Panc1 (cell line): ENCODE results near the gene SMARCA2. TPM values are rescaled to one million over a fixed set of nuclear protein-coding genes. Genes with fewer than 3 reads are reported as not detected.

ENCODE experiments used
- ATAC-seq: fragments of 200-7000 bp; cut with Tn5 transposase; 2 replicates; pipeline ENCODE4 v1.9.1; 2020; ENCODE audit warnings: mild to moderate bottlenecking, moderate library complexity
- BruUV-seq: library from RNA; stranded (reverse); fragments of 400-500 nt; replicated peaks from 2 replicates; lab custom pipeline; 2021; lab: Mats Ljungman, UMichigan
- CTCF ChIA-PET: fragments of 300-600 bp; sonication (Branson Sonifier 250); formaldehyde crosslinking; loops from one replicate; lab custom pipeline; 2022; ENCODE audit warnings: antibody characterized with exemption; lab: Charles Lee
- POLR2A ChIA-PET: fragments of 300-600 bp; sonication (Branson Sonifier 250); formaldehyde crosslinking; loops from one replicate; lab custom pipeline; 2022; ENCODE audit warnings: antibody characterized with exemption; lab: Charles Lee
- DNase-seq: peaks from one replicate; pipeline ENCODE4 v3.0.0-alpha.2; 2010; ENCODE audit warnings: low read depth, low spot score
- H3K27ac ChIP-seq: 2 replicates; pipeline ENCODE4 v1.5.1; 2011; ENCODE audit warnings: mild to moderate bottlenecking, low read length, inconsistent platforms
- H3K27me3 ChIP-seq: fragments of 200-500 bp; sonication (Bioruptor generic); 2 replicates; pipeline ENCODE4 v1.6.0; 2014; ENCODE audit warnings: low read length, inconsistent platforms; ENCODE audit not compliant: control insufficient read depth, insufficient read depth
- H3K36me3 ChIP-seq: fragments of 200-500 bp; sonication (Bioruptor generic); 2 replicates; pipeline ENCODE4 v1.5.1; 2014; ENCODE audit warnings: inconsistent platforms, mild to moderate bottlenecking, low read length, moderate library complexity; ENCODE audit not compliant: control insufficient read depth, insufficient read depth
- H3K4me1 ChIP-seq: 2 replicates; pipeline ENCODE4 v1.5.1; 2011; ENCODE audit warnings: inconsistent platforms, mild to moderate bottlenecking, low read length, moderate library complexity; ENCODE audit not compliant: control insufficient read depth, insufficient read depth
- H3K4me3 ChIP-seq, 2 experiments: 2 replicates each; pipeline ENCODE4 v1.5.1; 2011 to 2012; ENCODE audit warnings: low read depth in 2 of 2, low read length in 2 of 2, mild to moderate bottlenecking in 2 of 2, inconsistent platforms in 1 of 2, moderate library complexity in 1 of 2
- H3K9me3 ChIP-seq: fragments of 200-500 bp; sonication (Bioruptor generic); 2 replicates; pipeline ENCODE4 v1.5.1; 2014; ENCODE audit warnings: low read depth, mild to moderate bottlenecking, inconsistent platforms, low read length, moderate library complexity; ENCODE audit not compliant: control insufficient read depth, insufficient read depth
- POLR2AphosphoS5 ChIP-seq: IDR thresholded peaks from 2 replicates; pipeline ENCODE4 v1.6.1; 2012; ENCODE audit warnings: mild to moderate bottlenecking, low read depth, low read length, moderate library complexity
- SIN3A ChIP-seq: IDR thresholded peaks from 2 replicates; pipeline ENCODE4 v1.6.1; 2012; ENCODE audit warnings: low read depth, mild to moderate bottlenecking, low read length, moderate library complexity, borderline replicate concordance; ENCODE audit not compliant: insufficient read depth
- TCF7L2 ChIP-seq: IDR thresholded peaks from 2 replicates; pipeline ENCODE4 v1.6.1; 2011; ENCODE audit warnings: mild to moderate bottlenecking, low read depth, low read length, inconsistent platforms
- in situ Hi-C: cut with HindIII; loops from 2 replicates; pipeline ENCODE4 v1.10.0; 2016; ENCODE audit warnings: low sequenced_read_pairs, low pct_unique_long_range_greater_than_20kb
- intact Hi-C: fragments of 100-400 bp; cut with micrococcal nuclease; formaldehyde crosslinking; loops from one replicate; pipeline ENCODE4 v1.10.0; 2022; ENCODE audit not compliant: unreplicated experiment
- total RNA-seq: library from RNA; stranded (reverse); gene quantifications from one replicate; pipeline ENCODE4 v1.2.1, GENCODE V29; 2021; ENCODE audit not compliant: unreplicated experiment
- TF ChIP-seq, protein P1 (sequence below): fragments of 450-650 bp; IDR thresholded peaks from 2 replicates; pipeline ENCODE4 v1.5.1; 2017; ENCODE audit warnings: mild to moderate bottlenecking
- TF ChIP-seq, protein P2 (sequence below), 2 experiments: IDR thresholded peaks; 2 replicates each; pipeline ENCODE4 v1.6.1; 2011 to 2012; ENCODE audit warnings: low read depth in 2 of 2, control low read depth in 1 of 2, low read length in 1 of 2, mild to moderate bottlenecking in 1 of 2, moderate library complexity in 1 of 2; ENCODE audit not compliant: insufficient read depth in 1 of 2

Gene SMARCA2
- total RNA-seq, 1 experiment from 2014 or later, result 13.3 TPM

DNA sequence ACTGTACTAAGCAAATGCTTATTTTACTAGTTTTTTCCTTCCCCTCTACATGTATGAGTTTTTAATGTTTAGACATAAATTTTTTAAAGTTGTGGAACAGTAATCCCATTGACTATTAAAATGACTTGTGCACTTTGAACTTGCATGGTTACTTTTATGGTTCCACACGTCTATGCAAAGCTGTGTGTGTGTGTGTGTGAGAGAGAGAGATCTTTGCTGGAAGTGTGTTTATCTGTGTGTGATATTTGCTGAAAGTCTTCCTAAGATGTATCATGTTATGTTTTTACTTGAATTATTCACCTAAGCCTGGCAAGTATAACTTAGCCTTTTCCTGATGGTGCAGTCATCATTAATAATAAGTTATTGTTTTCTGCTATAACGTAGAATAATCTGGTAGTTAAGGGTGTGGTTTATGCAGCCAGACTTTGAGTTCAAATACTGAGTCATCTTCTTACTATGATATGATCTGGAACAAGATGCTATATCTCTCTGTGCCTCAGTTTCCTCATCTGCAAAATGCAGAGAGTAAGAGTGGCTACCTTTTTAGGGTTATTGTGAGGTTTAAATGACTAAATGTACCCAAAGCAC, 138.6 kb downstream of the SMARCA2 start:
- intact Hi-C loops (no loop called here), in situ Hi-C loops (no loop called here)
- ATAC-seq, result no peak
- ChIA-PET CTCF (no interaction called here), POLR2A (no interaction called here)
- no peak for DNase-seq
- no peaks in the 10 kb centered on the region for H3K4me1 ChIP-seq
- BruUV-seq, result no TSS peak
- H3K27ac ChIP-seq, result no peak overlapping the region
- H3K9me3 ChIP-seq, result no peaks in the 10 kb centered on the region
- H3K4me3 ChIP-seq, result no peak overlapping the region
- H3K27me3 ChIP-seq, result no peaks in the 10 kb centered on the region
- no peaks in the 10 kb centered on the region for H3K36me3 ChIP-seq
- TF ChIP-seq TCF7L2 (no peak), SIN3A (no peak), POLR2AphosphoS5 (no peak)
- TF ChIP-seq, protein P1, sequence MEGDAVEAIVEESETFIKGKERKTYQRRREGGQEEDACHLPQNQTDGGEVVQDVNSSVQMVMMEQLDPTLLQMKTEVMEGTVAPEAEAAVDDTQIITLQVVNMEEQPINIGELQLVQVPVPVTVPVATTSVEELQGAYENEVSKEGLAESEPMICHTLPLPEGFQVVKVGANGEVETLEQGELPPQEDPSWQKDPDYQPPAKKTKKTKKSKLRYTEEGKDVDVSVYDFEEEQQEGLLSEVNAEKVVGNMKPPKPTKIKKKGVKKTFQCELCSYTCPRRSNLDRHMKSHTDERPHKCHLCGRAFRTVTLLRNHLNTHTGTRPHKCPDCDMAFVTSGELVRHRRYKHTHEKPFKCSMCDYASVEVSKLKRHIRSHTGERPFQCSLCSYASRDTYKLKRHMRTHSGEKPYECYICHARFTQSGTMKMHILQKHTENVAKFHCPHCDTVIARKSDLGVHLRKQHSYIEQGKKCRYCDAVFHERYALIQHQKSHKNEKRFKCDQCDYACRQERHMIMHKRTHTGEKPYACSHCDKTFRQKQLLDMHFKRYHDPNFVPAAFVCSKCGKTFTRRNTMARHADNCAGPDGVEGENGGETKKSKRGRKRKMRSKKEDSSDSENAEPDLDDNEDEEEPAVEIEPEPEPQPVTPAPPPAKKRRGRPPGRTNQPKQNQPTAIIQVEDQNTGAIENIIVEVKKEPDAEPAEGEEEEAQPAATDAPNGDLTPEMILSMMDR, result no peak
- TF ChIP-seq, protein P2, sequence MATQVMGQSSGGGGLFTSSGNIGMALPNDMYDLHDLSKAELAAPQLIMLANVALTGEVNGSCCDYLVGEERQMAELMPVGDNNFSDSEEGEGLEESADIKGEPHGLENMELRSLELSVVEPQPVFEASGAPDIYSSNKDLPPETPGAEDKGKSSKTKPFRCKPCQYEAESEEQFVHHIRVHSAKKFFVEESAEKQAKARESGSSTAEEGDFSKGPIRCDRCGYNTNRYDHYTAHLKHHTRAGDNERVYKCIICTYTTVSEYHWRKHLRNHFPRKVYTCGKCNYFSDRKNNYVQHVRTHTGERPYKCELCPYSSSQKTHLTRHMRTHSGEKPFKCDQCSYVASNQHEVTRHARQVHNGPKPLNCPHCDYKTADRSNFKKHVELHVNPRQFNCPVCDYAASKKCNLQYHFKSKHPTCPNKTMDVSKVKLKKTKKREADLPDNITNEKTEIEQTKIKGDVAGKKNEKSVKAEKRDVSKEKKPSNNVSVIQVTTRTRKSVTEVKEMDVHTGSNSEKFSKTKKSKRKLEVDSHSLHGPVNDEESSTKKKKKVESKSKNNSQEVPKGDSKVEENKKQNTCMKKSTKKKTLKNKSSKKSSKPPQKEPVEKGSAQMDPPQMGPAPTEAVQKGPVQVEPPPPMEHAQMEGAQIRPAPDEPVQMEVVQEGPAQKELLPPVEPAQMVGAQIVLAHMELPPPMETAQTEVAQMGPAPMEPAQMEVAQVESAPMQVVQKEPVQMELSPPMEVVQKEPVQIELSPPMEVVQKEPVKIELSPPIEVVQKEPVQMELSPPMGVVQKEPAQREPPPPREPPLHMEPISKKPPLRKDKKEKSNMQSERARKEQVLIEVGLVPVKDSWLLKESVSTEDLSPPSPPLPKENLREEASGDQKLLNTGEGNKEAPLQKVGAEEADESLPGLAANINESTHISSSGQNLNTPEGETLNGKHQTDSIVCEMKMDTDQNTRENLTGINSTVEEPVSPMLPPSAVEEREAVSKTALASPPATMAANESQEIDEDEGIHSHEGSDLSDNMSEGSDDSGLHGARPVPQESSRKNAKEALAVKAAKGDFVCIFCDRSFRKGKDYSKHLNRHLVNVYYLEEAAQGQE (IDR thresholded peaks at IDR 0.05; ENCODE audit: insufficient read depth in 1 of 2, low read depth in 2 of 2, low read length in 1 of 2), result no peak

DNA sequence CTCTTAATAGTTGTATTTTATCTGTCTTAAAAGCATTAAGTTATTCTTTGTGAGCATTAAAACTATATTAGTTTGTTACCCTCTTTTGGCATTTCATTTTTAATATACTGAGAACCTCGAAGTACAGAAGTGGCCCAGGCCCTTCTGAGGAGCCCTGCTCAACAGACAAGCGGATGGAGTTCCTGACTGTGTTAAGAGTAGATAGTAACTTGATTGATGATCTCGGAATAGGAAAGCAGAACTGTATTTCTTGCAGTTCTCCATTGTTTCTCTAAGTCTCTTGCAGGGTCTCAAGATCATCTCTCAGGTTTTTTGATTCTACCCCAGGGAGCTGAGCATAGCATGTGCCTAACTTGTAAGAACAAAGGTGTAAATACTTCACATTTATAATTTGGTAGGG, 139.6 kb downstream of the SMARCA2 start:
- no peaks in the 10 kb centered on the region for H3K4me1 ChIP-seq
- in situ Hi-C loops (no loop called here), intact Hi-C loops (no loop called here)
- BruUV-seq, result no TSS peak
- CTCF ChIA-PET, result no interaction called here
- DNase-seq (no peak), ATAC-seq (no peak)
- no peaks in the 10 kb centered on the region for H3K36me3 ChIP-seq
- no peaks in the 10 kb centered on the region for H3K27me3 ChIP-seq
- TF ChIP-seq, protein P1, result no peak
- TF ChIP-seq SIN3A (no peak), TCF7L2 (no peak), POLR2AphosphoS5 (no peak)
- TF ChIP-seq, protein P2 (IDR thresholded peaks at IDR 0.05; ENCODE audit: insufficient read depth in 1 of 2, low read depth in 2 of 2, low read length in 1 of 2), result no peak
- H3K4me3 ChIP-seq, result no peak overlapping the region
- no peaks in the 10 kb centered on the region for H3K9me3 ChIP-seq
- POLR2A ChIA-PET, result no interaction called here
- no peak overlapping the region for H3K27ac ChIP-seq
